LoVo (cell line): ENCODE data around the gene CDH3.
"Not testable (repeated sequence)": the region's sequence is repeated elsewhere in the genome, so short reads cannot be mapped to it uniquely, and the experiment has no call there.

ENCODE experiments used
- DNase-seq: peaks from one replicate; pipeline ENCODE4 v3.0.0-alpha.2; 2016; ENCODE audit warnings: low spot score

CDH3 gene

GRCh38 chr16:68704232-68704867 lies 59.2 kb downstream of the CDH3 start:
- DNase-seq: peak; percentile 83

- DNase-seq: peak; percentile 96
Measured at GRCh38 chr16:68707340-68708152, 62.4 kb downstream of the CDH3 start.

GRCh38 chr16:68710211-68710610 lies 65.1 kb downstream of the CDH3 start:
- no peak for DNase-seq

- no peak for DNase-seq
Measured at GRCh38 chr16:68711421-68712139, 66.5 kb downstream of the CDH3 start.

DNA sequence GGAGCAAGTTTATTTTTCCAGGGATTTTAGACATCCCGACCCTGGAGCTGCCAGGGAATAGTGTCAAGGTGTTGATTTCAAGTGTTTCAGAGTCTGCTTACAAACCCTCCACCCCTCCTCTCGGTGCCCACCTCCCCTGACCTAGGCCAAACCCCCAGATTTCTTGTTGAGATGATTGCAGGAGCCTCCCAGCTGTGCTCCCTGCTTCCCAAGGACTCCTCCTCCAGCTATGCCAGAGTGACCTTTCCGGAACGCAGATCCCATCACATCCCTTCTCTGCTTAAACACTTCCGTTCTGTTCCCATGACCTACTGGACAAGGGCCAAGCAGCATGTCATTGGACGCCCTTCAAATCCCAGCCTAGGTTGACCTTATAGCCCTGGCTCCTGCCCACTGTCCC lies 68.3 kb downstream of the CDH3 start:
- no peak for DNase-seq

GRCh38 chr16:68715471-68715870 lies 70.4 kb downstream of the CDH3 start:
- peak; percentile 40 for DNase-seq

DNA sequence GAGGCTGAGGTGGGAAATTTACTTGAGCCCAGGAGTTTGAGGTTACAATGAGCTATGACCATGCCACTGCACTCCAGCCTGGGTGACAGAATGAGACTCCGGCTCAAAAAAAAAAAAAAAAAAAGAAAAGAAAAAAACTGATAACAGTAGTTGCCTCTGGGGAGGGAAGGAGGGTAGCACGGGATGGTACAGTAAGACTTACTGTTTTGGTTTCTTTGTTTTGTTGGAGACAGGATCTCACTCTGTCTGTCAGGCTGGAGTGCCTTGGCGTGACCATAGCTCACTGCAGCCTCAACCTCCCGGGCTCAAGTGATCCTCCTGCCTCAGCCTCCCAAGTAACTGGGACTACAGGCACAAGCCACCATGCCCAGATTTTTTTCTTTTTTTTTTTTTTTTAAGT lies 71.4 kb downstream of the CDH3 start:
- DNase-seq: not testable (repeated sequence)

GRCh38 chr16:68717684-68718083 lies 72.6 kb downstream of the CDH3 start:
- no peak for DNase-seq

GRCh38 chr16:68718590-68718989 lies 73.5 kb downstream of the CDH3 start:
- no peak for DNase-seq

- DNase-seq: no peak
Measured at GRCh38 chr16:68719993-68720489, 74.9 kb downstream of the CDH3 start.

DNA sequence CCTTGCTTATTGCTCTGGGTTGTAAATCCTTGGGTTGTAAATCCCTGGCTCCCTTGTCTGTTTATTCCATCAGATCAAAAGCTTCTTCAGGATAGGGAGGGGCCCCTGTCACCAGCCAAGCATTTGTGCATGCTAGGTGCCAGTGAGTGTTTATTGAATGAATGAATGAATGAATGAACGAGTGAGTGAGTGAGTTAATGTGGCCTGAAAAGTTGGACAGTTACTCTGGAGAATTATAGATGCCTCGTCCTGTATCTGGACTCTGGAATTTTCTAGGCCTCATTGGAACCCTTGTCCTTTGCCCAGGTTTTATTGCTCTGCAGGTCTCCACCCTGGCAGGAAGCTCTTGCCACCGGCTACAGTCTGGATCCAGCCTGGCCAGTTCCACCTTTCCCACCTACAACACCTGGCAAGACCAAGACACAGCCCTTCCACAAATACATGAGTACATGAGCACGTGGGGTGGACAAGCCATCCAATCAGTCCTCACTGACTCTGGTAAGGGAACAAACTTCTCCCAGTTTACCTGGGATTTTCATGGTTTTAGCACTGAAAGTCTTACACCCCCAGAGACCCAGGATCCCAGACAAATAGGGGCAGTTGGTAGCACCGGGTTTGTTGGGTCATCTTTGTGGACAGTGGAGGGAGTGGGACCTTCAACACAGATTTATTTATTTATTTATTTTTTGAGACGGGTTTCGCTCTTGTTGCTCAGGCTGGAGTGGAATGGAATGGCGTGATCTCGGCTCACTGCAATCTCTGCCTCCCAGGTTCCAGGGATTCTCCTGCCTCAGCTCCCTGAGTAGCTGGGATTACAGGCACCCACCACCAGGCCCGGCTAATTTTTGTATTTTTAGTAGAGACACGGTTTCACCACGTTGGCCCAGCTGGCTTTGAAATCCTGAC lies 77.3 kb downstream of the CDH3 start:
- DNase-seq: peak; percentile 69

- no peak for DNase-seq
Measured at GRCh38 chr16:68724797-68725196, 79.7 kb downstream of the CDH3 start.

- DNase-seq: no peak
Measured at GRCh38 chr16:68728523-68728922, 83.4 kb downstream of the CDH3 start.

- no peak for DNase-seq
Measured at GRCh38 chr16:68731637-68732036, 86.5 kb downstream of the CDH3 start.

DNA sequence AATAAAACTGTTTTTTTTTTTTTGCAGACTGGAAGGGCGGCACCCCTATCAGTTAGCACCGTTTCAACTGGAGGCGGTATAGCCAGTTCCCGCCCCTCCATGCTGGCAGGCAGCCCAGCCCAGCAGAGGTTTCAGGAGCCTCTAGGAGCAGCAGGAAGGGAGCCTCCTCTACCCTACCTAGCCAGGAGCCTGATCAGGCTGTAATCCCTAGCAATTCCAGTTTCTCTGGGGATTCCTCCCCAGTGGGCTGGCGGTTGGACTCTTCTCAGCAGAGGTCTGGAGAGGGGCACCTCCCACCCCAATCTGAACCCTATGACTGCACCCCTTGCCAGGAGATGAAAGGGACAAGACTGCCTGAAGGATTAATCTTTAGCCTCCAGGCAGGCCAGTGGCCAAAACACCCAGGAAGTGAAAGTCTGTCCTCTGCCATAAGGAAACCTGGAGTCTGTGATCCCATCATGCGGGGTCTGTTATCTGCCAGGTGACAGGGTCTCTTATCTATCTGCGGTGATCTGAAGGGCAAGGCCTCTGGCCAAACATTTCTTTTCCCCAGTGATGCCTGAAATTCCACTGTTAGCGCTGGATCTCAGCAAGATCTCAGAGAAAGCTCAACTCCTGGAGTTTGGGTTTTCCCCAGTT lies 87.1 kb downstream of the CDH3 start:
- DNase-seq: peak; percentile 77

DNA sequence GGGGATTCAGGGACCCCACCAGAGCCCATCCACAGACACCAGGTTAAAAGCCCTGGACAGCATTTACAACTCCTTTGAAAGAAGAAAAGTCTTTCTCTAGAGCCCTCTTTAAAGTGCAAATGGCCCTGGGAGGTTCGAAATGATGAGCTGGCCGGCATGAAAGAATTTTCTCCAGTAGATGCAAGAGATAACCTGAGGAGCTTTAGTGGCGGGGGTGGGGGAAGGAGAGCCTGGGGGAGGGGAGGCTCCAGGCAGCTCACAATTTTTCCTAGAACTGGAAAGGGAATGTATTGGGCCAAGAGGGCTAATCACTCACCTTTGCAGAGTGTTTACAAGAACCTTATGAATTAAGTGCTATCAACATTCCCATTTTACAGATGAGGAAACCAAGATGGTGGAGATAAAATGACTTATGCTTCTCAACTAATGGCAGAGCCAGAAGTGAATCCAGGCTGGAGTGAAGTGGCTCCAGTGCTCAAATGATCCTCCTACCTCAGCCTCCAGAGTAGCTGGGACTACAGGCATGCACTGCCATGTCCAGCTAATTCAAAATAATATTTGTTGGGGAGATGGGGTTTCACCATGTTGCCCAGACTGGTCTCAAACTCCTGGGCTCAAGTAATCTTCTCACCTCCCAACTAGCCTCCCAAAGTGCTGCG lies 87.8 kb downstream of the CDH3 start:
- DNase-seq: no peak

GRCh38 chr16:68733570-68733969 lies 88.5 kb downstream of the CDH3 start:
- no peak for DNase-seq

DNA sequence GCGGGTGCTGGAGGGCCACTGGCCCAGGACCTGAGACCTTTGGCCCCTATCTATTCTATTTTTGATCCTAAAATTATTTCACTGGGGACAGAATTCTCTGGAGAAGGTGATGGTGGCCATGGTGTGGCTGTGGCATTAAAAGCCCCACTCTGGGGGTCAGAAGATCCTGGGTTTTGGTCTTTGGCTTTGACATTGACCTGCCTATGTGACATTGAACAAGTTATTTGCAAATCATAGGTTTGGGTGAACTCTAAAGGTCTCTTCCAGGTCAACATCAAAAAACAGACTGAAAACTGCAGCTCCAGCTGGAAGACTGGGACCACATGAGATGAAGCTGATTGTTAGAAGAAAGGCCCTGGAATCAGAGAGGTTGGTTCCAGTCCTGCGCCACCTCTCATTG lies 89.7 kb downstream of the CDH3 start:
- no peak for DNase-seq

- no peak for DNase-seq
Measured at GRCh38 chr16:68736561-68736960, 91.5 kb downstream of the CDH3 start.

- peak; percentile 90 for DNase-seq
Measured at GRCh38 chr16:68737046-68737729, 92.1 kb downstream of the CDH3 start, which contains the start of gene CDH1. Gene CDH1, plus strand, starts transcription at chr16:68737292. Its CDS starts 124 bp downstream, at chr16:68737416.
